ENCODE results near the gene SGSM1.

DNA sequence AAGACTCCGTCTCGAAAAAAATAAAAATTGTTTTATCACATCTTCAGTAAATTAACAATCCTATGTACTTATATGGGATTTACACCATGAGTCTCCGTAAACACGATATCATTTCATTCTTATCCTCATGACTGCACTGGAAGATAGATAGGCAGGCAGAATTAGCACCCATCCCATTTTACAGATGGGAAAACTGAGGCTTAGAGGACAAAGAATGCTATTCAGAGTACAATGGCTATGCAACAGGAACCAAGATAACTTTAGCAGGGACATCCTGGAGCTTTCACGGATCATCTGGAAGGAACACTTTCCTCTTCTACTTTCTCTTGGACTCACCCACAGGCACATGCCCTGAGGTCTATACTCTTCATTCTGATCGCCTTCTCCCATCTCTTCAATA, 14.6 kb upstream of the SGSM1 start:
- no peak for TF ChIP-seq POLR2A (IDR thresholded peaks at IDR 0.05)
- TF ChIP-seq, protein P1, sequence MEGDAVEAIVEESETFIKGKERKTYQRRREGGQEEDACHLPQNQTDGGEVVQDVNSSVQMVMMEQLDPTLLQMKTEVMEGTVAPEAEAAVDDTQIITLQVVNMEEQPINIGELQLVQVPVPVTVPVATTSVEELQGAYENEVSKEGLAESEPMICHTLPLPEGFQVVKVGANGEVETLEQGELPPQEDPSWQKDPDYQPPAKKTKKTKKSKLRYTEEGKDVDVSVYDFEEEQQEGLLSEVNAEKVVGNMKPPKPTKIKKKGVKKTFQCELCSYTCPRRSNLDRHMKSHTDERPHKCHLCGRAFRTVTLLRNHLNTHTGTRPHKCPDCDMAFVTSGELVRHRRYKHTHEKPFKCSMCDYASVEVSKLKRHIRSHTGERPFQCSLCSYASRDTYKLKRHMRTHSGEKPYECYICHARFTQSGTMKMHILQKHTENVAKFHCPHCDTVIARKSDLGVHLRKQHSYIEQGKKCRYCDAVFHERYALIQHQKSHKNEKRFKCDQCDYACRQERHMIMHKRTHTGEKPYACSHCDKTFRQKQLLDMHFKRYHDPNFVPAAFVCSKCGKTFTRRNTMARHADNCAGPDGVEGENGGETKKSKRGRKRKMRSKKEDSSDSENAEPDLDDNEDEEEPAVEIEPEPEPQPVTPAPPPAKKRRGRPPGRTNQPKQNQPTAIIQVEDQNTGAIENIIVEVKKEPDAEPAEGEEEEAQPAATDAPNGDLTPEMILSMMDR (IDR thresholded peaks at IDR 0.05), result no peak
